ENCODE measurements around the gene XPNPEP3.

Gene XPNPEP3

GRCh38 chr22:40826984-40827741 lies 29.8 kb upstream of the XPNPEP3 start:
- Histone ChIP-seq H3K4me3 (IDR thresholded peaks at IDR 0.05; ENCODE audit: insufficient read depth, low read depth, low read length) (no peak overlapping the region), H3K4me2 (no peak overlapping the region), H4K20me1 (ENCODE audit: insufficient read depth) (no peaks in the 10 kb centered on the region), H3K9ac (no peak overlapping the region), H3K27me3 (ENCODE audit: insufficient read depth, low read depth) (no peaks in the 10 kb centered on the region), H3K4me1 (ENCODE audit: low read depth, poor library complexity, severe bottlenecking) (no peaks in the 10 kb centered on the region), H3K27ac (no peak overlapping the region), H2AFZ (ENCODE audit: low read depth) (no peak overlapping the region), H3K36me3 (ENCODE audit: insufficient read depth) (peaks cover 14% of the 10 kb centered on the region; the same call in 1 of the 2 replicates), H3K79me2 (ENCODE audit: insufficient read depth, low read depth) (no peaks in the 10 kb centered on the region)
- no peak for TF ChIP-seq CTCF (conservative IDR thresholded peaks at IDR 0.05; ENCODE audit: low read depth, low read length)

GRCh38 chr22:40829131-40829530 lies 27.8 kb upstream of the XPNPEP3 start:
- no peaks in the 10 kb centered on the region for H3K4me1 ChIP-seq (ENCODE audit: low read depth, poor library complexity, severe bottlenecking)
- no peaks in the 10 kb centered on the region for H3K79me2 ChIP-seq (ENCODE audit: insufficient read depth, low read depth)
- H3K27ac ChIP-seq: no peak overlapping the region
- H3K4me3 ChIP-seq (IDR thresholded peaks at IDR 0.05; ENCODE audit: insufficient read depth, low read depth, low read length): no peak overlapping the region
- peaks cover 14% of the 10 kb centered on the region; the same call in 1 of the 2 replicates for H3K36me3 ChIP-seq (ENCODE audit: insufficient read depth)
- TF ChIP-seq CTCF (conservative IDR thresholded peaks at IDR 0.05; ENCODE audit: low read depth, low read length): no peak
- no peak overlapping the region for H3K4me2 ChIP-seq
- H4K20me1 ChIP-seq (ENCODE audit: insufficient read depth): no peaks in the 10 kb centered on the region
- no peak overlapping the region for H2AFZ ChIP-seq (ENCODE audit: low read depth)
- H3K9ac ChIP-seq: no peak overlapping the region
- no peaks in the 10 kb centered on the region for H3K27me3 ChIP-seq (ENCODE audit: insufficient read depth, low read depth)

- Histone ChIP-seq H3K9ac (no peak overlapping the region), H3K27me3 (ENCODE audit: insufficient read depth, low read depth) (no peaks in the 10 kb centered on the region), H3K27ac (no peak overlapping the region), H4K20me1 (ENCODE audit: insufficient read depth) (no peaks in the 10 kb centered on the region), H3K79me2 (ENCODE audit: insufficient read depth, low read depth) (peaks cover 15% of the 10 kb centered on the region; the same call in 1 of the 2 replicates), H2AFZ (ENCODE audit: low read depth) (no peak overlapping the region), H3K4me2 (no peak overlapping the region), H3K4me1 (ENCODE audit: low read depth, poor library complexity, severe bottlenecking) (peaks cover 21% of the 10 kb centered on the region), H3K4me3 (IDR thresholded peaks at IDR 0.05; ENCODE audit: insufficient read depth, low read depth, low read length) (no peak overlapping the region), H3K36me3 (ENCODE audit: insufficient read depth) (peaks cover 19% of the 10 kb centered on the region; the same call in 1 of the 2 replicates)
- no peak for TF ChIP-seq CTCF (conservative IDR thresholded peaks at IDR 0.05; ENCODE audit: low read depth, low read length)
Observed at GRCh38 chr22:40834619-40835018, 22.3 kb upstream of the XPNPEP3 start.

- H3K36me3 ChIP-seq (ENCODE audit: insufficient read depth): peaks cover 9% of the 10 kb centered on the region; the same call in 1 of the 2 replicates
- H3K27me3 ChIP-seq (ENCODE audit: insufficient read depth, low read depth): no peaks in the 10 kb centered on the region
Observed at GRCh38 chr22:40838486-40838885, 18.5 kb upstream of the XPNPEP3 start.

More at GRCh38 chr22:40838486-40838885, 18.5 kb upstream of the XPNPEP3 start:
- H3K9ac ChIP-seq: no peak overlapping the region
- no peak overlapping the region for H2AFZ ChIP-seq (ENCODE audit: low read depth)
- H4K20me1 ChIP-seq (ENCODE audit: insufficient read depth): no peaks in the 10 kb centered on the region
- no peak for TF ChIP-seq CTCF (conservative IDR thresholded peaks at IDR 0.05; ENCODE audit: low read depth, low read length)
- H3K27ac ChIP-seq: peak overlapping the region; percentile 19; the same call in 1 of the 2 replicates
- no peak overlapping the region; the same call in 1 of the 2 replicates for H3K4me2 ChIP-seq
- no peak overlapping the region for H3K4me3 ChIP-seq (IDR thresholded peaks at IDR 0.05; ENCODE audit: insufficient read depth, low read depth, low read length)
- peaks cover 26% of the 10 kb centered on the region; the same call in 1 of the 2 replicates for H3K79me2 ChIP-seq (ENCODE audit: insufficient read depth, low read depth)
- H3K4me1 ChIP-seq (ENCODE audit: low read depth, poor library complexity, severe bottlenecking): peaks cover 21% of the 10 kb centered on the region

All from KMS-11 (cell line).